Subcutaneous adipose tissue (tissue), 4 donors: Measurements from ENCODE around the gene COL18A1. TPM values are rescaled to one million over a fixed set of nuclear protein-coding genes. Genes with fewer than 3 reads are reported as not detected.

ENCODE experiments used
- total RNA-seq, 4 donors: library from RNA; depleted of rRNA; stranded (reverse); fragments of >200 nt; gene quantifications; one replicate each; pipeline ENCODE4 v1.1.0, GENCODE V29; 2016
- TF ChIP-seq, protein P1 (sequence below): fragments of 450-650 bp; IDR thresholded peaks from one replicate; pipeline ENCODE4 v1.5.1; 2016; ENCODE audit warnings: low read depth, mild to moderate bottlenecking, control low read depth, antibody characterized with exemption, moderate library complexity

The COL18A1 gene
- total RNA-seq, 4 donors from 2014 or later, result 33.4 to 102 (median 66.7) TPM

DNA sequence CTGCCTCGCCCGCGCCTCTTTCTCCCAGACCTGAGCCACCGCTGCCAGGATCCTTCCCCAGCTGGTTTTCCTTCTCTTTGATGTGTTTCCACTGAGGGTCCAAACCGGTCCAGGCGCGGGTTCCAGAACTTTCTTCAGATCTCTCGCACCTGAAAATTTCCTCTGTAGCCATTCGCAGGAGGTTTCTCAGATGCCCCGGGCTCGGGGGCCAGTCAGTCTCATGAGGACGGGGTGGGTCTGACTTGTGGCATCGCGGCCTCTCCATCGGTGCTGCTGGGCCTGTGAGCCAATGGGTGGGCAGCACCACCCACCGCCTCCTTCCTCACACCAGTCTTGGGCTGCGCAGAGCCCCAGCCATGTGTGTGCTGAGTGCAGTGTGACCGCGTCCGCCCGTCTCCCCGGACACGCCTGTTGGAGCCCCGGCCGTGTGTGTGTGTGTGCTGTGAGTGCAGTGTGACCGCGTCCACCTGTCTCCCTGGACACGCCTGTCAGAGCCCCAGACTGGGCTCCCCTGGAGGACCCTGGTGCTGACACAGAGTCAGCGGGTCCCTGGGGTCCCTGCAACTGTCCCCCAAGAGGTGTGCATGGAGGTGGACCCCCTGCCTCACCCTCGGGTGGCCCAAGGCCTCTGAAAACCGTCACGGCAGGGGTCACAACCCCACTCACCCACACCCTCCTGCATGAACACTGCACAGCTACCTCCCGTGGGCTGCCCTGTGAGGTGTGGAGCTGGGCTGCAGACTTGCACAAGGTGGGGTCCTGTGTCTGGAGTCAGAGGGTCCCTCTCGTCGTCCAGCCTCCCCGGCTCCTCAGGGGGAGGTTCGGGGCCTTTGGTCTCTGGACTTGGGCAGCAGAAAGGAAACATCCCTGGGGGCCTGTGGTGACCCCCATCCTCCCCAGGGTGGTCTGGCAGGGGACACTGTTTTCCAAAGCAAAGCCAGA, 20.2 kb downstream of the COL18A1 start:
- TF ChIP-seq, protein P1, sequence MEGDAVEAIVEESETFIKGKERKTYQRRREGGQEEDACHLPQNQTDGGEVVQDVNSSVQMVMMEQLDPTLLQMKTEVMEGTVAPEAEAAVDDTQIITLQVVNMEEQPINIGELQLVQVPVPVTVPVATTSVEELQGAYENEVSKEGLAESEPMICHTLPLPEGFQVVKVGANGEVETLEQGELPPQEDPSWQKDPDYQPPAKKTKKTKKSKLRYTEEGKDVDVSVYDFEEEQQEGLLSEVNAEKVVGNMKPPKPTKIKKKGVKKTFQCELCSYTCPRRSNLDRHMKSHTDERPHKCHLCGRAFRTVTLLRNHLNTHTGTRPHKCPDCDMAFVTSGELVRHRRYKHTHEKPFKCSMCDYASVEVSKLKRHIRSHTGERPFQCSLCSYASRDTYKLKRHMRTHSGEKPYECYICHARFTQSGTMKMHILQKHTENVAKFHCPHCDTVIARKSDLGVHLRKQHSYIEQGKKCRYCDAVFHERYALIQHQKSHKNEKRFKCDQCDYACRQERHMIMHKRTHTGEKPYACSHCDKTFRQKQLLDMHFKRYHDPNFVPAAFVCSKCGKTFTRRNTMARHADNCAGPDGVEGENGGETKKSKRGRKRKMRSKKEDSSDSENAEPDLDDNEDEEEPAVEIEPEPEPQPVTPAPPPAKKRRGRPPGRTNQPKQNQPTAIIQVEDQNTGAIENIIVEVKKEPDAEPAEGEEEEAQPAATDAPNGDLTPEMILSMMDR, result no peak

DNA sequence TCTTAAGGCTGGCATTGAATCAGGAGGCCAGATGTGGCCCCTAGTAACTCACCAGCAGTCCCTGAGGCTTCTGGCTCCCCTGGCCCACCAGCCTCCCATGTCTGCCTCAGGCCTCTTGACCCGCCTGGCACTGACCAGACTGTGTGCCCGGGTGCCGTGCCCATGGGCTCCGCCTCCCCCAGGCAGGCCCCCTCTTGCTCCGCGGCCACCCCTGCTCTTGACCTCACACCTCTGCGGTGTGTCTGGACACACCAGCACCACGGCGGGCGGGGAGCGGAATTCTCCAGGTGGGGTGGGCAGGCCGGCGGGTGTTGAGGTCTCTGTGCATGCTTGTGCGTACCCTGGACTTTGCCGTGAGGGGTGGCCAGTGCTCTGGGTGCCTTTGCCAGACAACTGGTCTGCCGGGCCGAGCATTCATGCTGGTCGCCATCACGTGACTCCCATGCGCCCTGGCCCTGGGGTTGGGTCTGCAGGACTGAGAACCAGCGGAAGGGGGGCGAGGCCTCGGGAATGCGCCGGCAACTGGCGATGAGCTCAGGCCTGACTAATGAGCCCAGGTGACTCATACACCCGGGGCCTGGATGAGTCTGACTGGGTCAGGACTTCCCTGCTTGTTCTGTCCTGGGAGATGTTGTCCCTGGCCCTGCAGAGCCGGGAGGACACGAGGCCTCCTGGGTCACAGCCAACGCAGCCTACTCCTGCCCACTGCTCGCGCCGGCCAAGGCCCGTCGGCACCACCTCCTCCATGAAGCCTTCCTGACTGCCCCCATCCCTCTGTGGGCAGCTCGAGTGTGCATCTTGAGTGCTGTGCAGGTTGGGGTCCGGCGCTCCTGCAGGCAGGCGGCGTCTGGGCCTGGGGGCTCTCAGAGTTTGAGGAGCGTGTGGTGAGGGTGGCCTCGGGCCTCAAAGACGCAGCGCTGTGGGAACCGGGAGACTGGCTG, 22.6 kb downstream of the COL18A1 start:
- TF ChIP-seq, protein P1, result no peak

DNA sequence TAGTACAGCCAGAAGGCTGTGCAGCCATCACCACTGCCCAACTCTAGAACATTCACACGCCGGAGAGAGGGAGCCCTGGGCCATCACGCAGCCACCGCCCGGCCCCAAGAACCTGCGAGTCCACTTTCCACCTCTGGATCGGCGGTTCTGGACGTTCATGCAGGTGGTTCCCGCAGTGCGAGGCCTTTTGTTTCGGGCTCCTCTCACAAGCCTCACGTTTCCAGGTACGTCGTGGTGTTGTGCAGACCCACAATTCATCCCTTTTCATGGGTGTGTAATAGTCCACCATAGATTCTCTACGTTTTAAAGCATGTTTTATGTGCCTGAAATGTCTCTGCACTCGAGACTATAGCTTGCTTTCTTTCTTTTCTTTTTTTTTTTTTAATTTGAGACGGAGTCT, 23.6 kb downstream of the COL18A1 start:
- TF ChIP-seq, protein P1, result no peak

DNA sequence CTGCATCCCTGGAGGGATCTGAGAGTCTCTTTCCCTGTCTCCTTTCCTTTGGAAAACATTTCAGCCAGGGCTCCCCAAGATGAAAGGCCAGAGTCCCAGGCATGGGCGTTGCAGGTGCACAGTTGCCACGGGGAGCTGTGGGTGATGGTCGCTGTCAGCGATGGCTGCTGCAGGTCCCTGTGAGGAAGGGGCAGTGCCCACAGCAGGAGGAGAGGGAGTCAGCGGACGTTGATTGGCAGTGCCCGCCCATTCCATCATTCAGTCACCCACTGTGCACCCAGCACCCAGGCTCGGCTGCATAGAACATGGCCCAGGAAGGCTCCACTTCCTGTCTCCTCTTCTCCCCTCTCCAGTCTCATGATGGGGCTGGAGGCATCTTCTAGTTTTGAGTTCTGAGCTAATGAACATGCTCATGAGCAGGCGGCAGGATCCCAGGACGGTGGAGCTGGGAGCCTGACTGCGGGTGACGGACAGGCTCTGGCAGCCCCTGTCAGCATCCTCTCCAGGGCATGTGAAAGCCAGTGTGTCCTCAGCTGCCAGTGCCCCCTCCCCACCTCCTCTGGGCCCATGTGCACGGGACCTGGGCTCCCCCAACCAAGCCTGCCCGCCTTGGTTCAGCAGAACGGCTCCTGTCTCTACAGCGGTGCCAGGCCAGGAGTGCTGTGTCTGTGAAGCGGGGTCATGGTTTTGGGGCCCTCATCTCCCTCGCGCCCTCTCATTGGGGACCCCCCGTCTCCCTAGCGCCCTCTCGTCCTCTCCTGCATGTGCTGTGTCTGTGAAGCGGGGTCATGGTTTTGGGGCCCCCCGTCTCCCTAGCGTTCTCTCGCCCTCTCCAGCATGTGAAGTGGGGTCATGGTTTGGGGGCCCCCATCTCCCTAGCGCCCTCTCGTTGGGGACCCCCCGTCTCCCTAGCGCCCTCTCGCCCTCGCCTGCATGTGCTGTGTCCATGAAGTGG, 24.5 kb downstream of the COL18A1 start:
- TF ChIP-seq, protein P1, result no peak

DNA sequence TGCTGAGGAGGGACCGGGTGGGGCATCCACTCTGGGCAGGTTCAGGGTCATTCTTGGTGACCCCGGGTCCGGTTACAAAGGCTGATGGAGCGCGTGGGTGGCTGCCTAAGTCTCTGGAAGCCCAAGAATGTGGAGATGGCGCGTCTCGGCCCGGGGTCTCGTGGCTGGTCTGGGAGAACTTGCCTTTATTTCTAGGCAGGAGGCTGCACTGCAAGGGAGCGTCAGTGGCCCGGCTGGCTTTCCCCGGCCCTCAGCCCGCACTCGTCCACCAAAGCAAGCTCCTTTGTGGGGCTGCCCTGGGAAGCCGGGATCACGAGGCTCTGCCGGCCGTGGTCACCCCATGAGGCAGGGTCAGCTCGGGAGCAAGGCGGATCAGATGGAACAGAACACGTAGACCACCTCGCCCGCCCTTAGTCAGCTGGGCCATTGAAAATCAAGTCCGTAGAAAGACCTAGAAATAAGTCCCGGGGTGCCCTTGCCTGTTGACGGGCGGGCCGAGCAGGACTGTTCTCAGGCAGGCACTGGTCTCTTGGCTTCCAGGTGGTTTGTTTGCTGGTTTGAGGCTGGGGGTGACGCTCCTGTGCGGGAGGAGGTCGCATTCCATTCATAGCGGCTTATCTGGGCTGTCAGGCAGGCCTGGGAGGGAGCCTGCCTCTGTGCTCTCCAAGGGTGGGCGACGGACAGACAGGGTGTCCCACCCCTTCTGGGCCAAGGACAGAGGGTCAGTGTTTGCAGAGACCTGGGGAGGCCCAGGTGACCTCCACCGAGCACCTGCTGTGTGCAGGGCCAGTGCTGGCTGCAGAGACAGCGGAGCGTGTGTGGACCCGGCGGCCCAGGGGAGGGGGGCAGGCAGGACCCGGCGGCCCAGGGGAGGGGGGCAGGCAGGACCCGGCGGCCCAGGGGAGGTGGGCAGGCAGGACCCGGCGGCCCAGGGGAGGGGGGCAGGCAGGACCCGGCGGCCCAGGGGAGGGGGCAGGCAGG, 25.8 kb downstream of the COL18A1 start:
- TF ChIP-seq, protein P1, result no peak
